ENCODE measurements around the gene TLL1. TPM values are rescaled to one million over a fixed set of nuclear protein-coding genes. Genes with fewer than 3 reads are reported as not detected.

Gene TLL1
- total RNA-seq, 1 experiment from 2014 or later: 0.63 TPM

DNA sequence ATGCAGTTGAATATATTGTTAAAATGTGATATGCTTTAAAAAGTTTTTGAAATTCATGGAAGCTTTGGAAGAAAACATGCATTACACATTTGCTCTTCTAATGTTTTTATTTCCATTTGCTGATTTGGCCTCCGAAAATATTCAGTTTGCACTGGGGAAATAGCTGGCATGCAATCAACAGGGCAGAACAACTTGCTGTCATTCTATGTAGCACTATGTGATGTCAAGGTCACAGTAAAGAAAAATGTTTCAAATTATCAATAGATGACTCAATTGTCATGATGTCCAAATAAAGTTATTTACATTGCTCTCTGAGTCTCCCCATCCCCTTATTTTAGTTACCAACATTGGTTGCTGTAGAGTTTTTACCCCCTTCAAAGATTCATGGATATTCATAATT lies 119.2 kb downstream of the TLL1 start:
- TF ChIP-seq, protein P1, sequence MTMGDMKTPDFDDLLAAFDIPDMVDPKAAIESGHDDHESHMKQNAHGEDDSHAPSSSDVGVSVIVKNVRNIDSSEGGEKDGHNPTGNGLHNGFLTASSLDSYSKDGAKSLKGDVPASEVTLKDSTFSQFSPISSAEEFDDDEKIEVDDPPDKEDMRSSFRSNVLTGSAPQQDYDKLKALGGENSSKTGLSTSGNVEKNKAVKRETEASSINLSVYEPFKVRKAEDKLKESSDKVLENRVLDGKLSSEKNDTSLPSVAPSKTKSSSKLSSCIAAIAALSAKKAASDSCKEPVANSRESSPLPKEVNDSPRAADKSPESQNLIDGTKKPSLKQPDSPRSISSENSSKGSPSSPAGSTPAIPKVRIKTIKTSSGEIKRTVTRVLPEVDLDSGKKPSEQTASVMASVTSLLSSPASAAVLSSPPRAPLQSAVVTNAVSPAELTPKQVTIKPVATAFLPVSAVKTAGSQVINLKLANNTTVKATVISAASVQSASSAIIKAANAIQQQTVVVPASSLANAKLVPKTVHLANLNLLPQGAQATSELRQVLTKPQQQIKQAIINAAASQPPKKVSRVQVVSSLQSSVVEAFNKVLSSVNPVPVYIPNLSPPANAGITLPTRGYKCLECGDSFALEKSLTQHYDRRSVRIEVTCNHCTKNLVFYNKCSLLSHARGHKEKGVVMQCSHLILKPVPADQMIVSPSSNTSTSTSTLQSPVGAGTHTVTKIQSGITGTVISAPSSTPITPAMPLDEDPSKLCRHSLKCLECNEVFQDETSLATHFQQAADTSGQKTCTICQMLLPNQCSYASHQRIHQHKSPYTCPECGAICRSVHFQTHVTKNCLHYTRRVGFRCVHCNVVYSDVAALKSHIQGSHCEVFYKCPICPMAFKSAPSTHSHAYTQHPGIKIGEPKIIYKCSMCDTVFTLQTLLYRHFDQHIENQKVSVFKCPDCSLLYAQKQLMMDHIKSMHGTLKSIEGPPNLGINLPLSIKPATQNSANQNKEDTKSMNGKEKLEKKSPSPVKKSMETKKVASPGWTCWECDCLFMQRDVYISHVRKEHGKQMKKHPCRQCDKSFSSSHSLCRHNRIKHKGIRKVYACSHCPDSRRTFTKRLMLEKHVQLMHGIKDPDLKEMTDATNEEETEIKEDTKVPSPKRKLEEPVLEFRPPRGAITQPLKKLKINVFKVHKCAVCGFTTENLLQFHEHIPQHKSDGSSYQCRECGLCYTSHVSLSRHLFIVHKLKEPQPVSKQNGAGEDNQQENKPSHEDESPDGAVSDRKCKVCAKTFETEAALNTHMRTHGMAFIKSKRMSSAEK (CRISPR knock-in tag; IDR thresholded peaks at IDR 0.05; ENCODE audit: borderline replicate concordance): no peak
- TF ChIP-seq ZNF263 (CRISPR knock-in tag; IDR thresholded peaks at IDR 0.05; ENCODE audit: low read depth): no peak
- TF ChIP-seq EMX1 (CRISPR knock-in tag; IDR thresholded peaks at IDR 0.05): no peak
- TF ChIP-seq, protein P2, sequence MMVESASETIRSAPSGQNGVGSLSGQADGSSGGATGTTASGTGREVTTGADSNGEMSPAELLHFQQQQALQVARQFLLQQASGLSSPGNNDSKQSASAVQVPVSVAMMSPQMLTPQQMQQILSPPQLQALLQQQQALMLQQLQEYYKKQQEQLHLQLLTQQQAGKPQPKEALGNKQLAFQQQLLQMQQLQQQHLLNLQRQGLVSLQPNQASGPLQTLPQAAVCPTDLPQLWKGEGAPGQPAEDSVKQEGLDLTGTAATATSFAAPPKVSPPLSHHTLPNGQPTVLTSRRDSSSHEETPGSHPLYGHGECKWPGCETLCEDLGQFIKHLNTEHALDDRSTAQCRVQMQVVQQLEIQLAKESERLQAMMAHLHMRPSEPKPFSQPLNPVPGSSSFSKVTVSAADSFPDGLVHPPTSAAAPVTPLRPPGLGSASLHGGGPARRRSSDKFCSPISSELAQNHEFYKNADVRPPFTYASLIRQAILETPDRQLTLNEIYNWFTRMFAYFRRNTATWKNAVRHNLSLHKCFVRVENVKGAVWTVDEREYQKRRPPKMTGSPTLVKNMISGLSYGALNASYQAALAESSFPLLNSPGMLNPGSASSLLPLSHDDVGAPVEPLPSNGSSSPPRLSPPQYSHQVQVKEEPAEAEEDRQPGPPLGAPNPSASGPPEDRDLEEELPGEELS (CRISPR knock-in tag; IDR thresholded peaks at IDR 0.05): no peak
- TF ChIP-seq, protein P3, sequence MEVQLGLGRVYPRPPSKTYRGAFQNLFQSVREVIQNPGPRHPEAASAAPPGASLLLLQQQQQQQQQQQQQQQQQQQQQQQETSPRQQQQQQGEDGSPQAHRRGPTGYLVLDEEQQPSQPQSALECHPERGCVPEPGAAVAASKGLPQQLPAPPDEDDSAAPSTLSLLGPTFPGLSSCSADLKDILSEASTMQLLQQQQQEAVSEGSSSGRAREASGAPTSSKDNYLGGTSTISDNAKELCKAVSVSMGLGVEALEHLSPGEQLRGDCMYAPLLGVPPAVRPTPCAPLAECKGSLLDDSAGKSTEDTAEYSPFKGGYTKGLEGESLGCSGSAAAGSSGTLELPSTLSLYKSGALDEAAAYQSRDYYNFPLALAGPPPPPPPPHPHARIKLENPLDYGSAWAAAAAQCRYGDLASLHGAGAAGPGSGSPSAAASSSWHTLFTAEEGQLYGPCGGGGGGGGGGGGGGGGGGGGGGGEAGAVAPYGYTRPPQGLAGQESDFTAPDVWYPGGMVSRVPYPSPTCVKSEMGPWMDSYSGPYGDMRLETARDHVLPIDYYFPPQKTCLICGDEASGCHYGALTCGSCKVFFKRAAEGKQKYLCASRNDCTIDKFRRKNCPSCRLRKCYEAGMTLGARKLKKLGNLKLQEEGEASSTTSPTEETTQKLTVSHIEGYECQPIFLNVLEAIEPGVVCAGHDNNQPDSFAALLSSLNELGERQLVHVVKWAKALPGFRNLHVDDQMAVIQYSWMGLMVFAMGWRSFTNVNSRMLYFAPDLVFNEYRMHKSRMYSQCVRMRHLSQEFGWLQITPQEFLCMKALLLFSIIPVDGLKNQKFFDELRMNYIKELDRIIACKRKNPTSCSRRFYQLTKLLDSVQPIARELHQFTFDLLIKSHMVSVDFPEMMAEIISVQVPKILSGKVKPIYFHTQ (CRISPR knock-in tag; IDR thresholded peaks at IDR 0.05): no peak
- TF ChIP-seq CREB1 (CRISPR knock-in tag; IDR thresholded peaks at IDR 0.05): no peak
- TF ChIP-seq GRHL2 (CRISPR knock-in tag; IDR thresholded peaks at IDR 0.05; ENCODE audit: insufficient replicate concordance, severe bottlenecking): no peak
- TF ChIP-seq, protein P4, sequence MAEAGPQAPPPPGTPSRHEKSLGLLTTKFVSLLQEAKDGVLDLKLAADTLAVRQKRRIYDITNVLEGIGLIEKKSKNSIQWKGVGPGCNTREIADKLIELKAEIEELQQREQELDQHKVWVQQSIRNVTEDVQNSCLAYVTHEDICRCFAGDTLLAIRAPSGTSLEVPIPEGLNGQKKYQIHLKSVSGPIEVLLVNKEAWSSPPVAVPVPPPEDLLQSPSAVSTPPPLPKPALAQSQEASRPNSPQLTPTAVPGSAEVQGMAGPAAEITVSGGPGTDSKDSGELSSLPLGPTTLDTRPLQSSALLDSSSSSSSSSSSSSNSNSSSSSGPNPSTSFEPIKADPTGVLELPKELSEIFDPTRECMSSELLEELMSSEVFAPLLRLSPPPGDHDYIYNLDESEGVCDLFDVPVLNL (CRISPR knock-in tag; IDR thresholded peaks at IDR 0.05; ENCODE audit: borderline replicate concordance, low read depth): no peak
- no peak for TF ChIP-seq TEAD4 (CRISPR knock-in tag; IDR thresholded peaks at IDR 0.05)
- TF ChIP-seq CBFB (CRISPR knock-in tag; IDR thresholded peaks at IDR 0.05; ENCODE audit: low read depth): no peak
- no peak for TF ChIP-seq GTF2I (CRISPR knock-in tag; conservative IDR thresholded peaks at IDR 0.05)
- no peak for TF ChIP-seq MYBL2 (CRISPR knock-in tag; IDR thresholded peaks at IDR 0.05)
- no peak for TF ChIP-seq JAZF1 (CRISPR knock-in tag; IDR thresholded peaks at IDR 0.05)
- no peak for TF ChIP-seq MXD4 (CRISPR knock-in tag; IDR thresholded peaks at IDR 0.05; ENCODE audit: borderline replicate concordance)
- TF ChIP-seq, protein P5, sequence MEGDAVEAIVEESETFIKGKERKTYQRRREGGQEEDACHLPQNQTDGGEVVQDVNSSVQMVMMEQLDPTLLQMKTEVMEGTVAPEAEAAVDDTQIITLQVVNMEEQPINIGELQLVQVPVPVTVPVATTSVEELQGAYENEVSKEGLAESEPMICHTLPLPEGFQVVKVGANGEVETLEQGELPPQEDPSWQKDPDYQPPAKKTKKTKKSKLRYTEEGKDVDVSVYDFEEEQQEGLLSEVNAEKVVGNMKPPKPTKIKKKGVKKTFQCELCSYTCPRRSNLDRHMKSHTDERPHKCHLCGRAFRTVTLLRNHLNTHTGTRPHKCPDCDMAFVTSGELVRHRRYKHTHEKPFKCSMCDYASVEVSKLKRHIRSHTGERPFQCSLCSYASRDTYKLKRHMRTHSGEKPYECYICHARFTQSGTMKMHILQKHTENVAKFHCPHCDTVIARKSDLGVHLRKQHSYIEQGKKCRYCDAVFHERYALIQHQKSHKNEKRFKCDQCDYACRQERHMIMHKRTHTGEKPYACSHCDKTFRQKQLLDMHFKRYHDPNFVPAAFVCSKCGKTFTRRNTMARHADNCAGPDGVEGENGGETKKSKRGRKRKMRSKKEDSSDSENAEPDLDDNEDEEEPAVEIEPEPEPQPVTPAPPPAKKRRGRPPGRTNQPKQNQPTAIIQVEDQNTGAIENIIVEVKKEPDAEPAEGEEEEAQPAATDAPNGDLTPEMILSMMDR (IDR thresholded peaks at IDR 0.05): no peak
- TF ChIP-seq, protein P6, sequence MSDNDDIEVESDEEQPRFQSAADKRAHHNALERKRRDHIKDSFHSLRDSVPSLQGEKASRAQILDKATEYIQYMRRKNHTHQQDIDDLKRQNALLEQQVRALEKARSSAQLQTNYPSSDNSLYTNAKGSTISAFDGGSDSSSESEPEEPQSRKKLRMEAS (CRISPR knock-in tag; IDR thresholded peaks at IDR 0.05): no peak
- no peak for TF ChIP-seq RORB (CRISPR knock-in tag; IDR thresholded peaks at IDR 0.05)
- CTCF ChIA-PET: no interaction called here
- Mint-ChIP-seq H3K4me3 (no peak overlapping the region), H3K9me3 (no peaks in the 10 kb centered on the region), H3K27ac (no peak overlapping the region), H3K27me3 (ENCODE audit: low read depth) (no peaks in the 10 kb centered on the region), H3K36me3 (no peaks in the 10 kb centered on the region), H3K4me1 (peaks cover 1% of the 10 kb centered on the region; the same call in 1 of the 2 replicates)
- POLR2A ChIA-PET: no interaction called here
- ATAC-seq: no peak
- no peak for DNase-seq (ENCODE audit: low spot score)

Data from WTC11 (cell line).